GM12873 (cell line): Measurements from ENCODE around the gene NPPC.

Source experiments
- CTCF ChIP-seq: IDR thresholded peaks from 2 replicates; pipeline ENCODE4 v1.5.1; 2012; ENCODE audit warnings: low read depth, mild to moderate bottlenecking, moderate library complexity, low read length, control low read depth; ENCODE audit not compliant: insufficient read depth; ENCODE audit errors: missing control alignments

The NPPC gene

GRCh38 chr2:231960810-231961348 lies 34.7 kb upstream of the NPPC start:
- no peak for TF ChIP-seq CTCF

DNA sequence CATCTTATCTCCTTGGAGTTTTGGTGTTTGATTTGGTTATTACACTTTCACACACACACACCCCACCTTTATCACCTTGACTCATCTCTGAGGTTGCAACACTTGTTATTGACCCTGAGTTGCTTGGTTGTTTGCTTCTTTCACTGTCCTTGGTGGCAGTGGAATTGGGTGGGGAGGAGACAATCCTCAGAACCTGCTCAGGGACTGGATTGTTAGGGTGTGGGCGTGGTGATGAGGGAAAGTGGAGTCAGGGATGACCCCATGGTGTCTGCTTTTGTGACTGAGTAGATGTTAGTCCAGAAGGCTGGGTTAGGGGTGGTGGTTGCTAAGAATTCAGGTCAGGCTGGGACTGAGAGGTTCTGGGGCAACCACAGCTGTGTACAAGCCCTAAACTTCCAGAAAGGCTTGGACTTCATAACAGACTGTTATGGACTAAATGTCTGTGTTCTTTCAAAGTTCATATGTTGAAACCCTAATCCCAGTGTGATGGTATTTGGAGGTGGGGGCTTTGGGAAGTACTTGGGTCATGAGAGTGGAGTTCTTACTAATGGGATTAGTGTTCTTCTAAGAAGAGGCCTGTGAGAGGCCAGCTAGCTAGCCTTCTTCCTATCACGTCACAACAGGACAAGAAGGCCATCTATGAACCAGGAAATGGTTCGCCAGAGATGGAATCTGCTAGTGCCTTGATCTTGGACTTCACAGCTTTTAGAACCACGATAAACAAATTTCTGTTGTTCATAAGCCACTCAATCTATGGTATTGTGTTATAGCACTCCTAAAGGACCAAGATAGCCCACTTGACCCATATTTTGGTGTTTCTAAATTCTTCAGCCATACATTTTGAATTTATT lies 31.9 kb upstream of the NPPC start:
- no peak for TF ChIP-seq CTCF

- no peak for TF ChIP-seq CTCF
Observed at GRCh38 chr2:231955758-231956472, 29.7 kb upstream of the NPPC start.

DNA sequence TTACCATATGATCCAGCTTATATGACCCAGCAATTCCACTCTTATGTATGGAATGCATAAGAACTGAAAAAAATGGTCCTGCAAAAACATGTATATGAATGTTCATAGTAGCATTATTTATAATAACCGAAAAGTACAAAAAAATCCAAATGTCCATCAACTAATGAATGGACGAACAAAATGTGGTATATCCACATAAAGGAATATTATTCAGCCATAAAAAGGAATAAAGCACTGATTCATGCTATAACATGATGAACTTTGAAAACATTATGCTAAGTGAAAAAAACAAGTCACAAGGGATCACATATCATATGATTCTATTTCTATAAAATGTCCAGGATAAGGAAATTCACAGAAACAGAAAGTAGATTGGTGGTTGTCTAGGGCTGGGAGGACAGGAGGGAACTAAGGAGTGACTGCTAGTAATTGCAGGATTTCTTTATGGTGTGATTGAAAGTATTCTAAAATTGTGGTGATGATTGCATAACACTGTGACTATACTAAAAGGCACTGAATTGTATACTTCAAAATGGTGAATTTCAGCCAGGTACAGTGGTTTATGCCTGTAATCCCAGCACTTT lies 25.3 kb upstream of the NPPC start:
- no peak for TF ChIP-seq CTCF

GRCh38 chr2:231947694-231948093 lies 21.5 kb upstream of the NPPC start:
- no peak for TF ChIP-seq CTCF

- TF ChIP-seq CTCF: no peak
Observed at GRCh38 chr2:231946241-231946814, 20.1 kb upstream of the NPPC start.

- TF ChIP-seq CTCF: no peak
Observed at GRCh38 chr2:231942180-231942579, 16.0 kb upstream of the NPPC start.
